COLO829 (cell line): ENCODE data around the gene TMEM151A.

Source experiments
- DNase-seq: peaks from one replicate; pipeline ENCODE4 v3.0.0; 2012; ENCODE audit warnings: low spot score

Gene TMEM151A

DNA sequence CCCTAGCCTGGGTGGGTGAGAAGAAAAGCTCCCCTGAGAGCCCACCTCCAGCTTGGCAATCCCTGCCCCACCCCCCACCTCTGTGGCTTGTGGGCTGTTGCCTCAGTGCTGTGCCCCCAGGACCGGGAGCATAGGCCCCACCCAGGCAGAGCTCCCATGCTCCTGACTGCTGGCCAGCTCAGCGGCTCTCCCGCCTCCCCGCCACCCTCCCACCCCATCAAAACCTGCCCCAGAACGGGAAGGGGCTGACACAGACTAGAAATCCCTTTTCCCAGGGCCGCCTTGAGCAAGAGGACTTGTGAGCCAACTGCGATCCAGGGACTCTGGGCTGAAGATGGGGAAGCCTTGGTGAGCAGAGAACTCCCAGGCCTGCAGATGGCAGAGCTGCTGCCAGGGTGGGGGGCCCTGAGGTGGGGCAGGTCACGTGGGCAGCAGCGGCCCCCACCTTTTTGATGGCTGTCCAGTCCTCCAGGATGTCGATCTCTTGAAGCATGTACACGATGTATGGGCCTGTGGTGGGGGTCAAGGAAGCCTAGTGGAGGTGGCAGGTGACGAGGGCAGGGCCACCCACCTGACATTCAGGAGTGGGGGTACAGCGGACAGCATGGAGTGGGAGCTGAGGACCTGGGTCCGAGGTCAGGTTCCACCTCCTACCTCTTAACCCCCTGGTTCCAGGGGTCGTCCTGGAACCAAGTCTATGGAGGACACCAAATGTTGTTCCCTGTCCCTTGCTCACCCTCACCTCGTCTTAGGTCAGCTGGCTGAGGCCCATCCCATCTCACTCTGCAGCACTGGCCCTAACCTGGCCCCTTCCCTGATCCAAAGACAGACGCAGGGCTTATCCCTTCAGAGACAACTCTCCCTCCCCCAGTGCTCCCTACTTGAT is 46.8 kb downstream of the TMEM151A start:
- no peak for DNase-seq

DNA sequence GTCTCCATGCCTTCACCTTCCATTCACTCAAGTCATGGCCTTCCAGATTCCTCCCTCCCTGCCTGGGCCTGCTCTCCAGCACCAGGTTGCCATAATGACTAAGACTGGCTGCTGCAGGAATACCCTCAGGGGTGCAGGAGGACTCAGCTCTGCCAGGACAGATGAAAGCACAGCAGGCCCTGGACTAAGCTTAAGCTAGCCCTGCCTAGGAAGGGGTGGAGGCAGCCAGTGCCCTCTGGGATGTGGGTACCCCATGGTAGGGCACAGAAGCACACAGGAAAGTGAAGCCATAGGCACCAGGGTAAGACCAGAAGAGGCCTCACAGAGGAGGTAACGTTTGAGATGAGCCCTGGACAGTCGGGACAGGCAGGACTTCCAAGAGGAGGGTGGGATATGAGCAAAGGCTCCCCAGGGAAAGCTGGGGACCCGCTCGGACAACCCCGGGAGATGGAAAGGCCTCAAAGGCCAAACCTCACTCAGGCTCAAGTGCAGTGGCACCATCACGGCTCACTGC is 47.5 kb downstream of the TMEM151A start:
- no peak for DNase-seq

DNA sequence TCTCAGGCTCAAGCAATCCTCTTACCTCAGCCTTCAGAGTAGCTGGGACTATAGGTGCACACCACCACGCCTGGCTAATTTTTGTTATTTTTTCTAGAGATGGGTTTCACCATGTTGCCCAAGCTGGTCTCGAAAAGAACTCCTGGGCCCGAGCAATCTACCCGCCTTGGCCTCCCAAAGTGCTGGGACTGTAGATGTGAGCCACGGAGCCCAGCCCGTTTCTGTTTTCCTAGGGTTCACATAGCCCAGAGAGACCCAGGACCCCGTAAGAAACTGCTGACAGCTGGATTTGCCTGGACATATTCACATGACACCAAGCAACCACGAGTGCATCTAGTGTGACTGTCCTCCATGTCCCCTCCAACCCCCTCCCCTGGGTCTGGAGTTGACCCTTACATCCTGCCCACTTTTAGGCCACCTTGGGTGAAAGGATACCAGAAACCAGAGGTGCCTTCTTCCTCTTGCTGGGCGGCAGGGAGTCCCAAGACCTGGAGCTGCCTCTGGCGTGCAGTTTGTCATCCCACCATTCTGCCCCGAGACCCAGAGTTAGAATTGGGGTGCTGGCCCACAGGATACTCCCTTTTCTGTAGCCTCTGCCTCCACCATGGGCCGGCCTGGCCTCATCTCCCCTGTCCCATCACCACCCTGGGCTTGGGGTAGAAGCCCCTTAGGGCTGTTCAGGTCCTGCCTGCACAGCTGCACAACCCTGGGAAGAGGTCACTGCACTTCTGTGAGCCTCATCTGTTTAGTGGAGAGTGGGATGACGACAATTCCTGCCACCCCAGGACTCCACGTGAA is 48.2 kb downstream of the TMEM151A start:
- DNase-seq = no peak

DNA sequence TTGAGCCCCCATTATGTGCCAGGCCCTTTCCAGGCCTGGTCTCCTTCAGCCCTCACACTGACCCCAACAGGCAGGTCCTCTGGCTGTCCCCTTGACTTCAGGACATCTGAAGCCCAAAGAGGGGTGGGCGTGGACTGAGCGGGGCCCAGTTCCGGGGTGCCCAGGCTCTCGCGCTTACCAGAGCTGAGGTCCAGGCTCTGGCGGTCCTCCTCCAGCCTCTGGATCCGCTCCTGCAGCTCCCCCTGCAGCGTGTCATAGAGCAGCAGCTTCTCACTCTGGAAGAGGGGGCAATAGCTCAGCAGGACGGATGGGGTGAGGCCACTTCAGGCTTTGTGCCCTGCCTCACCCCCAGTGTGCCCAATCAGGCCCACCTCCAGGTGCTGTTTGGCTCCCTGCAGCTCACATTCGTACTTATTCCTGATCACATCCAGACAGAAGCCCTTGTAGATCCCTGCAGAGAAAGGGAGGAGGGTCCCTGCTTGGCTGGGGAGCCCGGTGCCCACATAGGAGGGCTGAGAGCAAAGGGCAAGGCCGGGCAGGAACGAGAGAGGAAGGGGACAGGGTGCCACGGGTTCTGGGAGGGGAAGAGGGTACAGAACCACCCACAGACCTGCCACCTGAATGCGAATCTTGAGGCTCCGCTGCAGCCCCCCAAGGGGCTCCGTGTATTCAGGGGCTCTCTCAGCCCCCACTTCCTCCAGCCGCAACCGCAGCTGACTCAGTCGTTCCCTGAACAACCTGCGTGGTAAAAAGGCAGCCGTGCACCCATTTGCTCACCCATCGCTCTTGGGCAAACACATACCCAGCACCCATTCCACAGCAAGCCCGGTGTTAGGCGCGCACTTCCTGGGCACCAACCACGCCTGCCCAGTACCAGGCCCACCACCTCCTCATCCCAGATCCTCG is 49.2 kb downstream of the TMEM151A start:
- DNase-seq = no peak

DNA sequence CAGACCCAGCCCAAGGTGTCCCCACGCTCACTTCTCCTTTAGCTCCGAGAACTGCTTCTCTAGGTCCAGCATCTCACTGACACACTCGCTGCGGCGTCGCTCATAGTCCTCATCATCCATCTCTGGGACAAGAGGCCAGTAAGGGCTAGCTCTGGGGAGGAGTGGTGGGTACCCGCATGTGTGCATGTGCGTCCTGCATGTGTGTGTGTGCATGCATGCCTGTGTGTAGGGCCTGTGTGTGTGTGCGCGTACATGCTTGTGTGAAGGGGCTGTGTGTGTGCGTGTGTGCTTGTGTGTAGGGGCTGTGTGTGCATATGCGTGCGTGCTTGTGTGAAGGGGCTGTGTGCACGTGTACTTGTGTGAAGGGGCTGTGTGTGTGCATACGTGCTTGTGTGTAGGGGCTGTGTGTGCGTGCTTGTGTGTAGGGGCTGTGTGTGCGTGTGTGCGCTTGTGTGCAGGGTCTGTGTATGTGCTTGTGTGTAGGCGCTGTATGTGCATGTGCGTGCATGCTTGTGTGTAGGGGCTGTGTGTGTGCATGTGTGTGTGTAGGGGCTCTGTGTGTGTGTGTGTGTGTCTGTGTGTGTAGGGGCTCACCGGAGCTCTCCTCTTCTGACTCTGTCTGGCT is 49.9 kb downstream of the TMEM151A start:
- no peak for DNase-seq

DNA sequence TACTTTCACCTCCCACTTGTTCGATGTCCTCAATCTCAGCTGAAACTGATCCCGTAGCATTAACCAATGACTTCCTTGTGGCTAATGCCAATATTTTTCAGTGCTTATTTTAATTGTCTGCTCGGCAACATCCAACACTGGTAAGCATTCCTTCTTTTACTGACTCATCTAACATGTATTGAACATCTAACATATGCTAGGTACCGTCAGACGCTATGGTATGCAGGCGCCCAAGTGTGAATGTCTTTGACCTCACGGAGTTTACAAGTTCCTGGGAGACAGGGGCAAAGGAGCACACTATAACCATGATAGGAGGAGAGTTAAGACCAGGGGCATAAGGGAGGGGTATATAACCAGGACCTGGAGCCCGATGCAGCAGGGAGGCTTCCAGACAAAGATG is 51.5 kb downstream of the TMEM151A start:
- DNase-seq = no peak

DNA sequence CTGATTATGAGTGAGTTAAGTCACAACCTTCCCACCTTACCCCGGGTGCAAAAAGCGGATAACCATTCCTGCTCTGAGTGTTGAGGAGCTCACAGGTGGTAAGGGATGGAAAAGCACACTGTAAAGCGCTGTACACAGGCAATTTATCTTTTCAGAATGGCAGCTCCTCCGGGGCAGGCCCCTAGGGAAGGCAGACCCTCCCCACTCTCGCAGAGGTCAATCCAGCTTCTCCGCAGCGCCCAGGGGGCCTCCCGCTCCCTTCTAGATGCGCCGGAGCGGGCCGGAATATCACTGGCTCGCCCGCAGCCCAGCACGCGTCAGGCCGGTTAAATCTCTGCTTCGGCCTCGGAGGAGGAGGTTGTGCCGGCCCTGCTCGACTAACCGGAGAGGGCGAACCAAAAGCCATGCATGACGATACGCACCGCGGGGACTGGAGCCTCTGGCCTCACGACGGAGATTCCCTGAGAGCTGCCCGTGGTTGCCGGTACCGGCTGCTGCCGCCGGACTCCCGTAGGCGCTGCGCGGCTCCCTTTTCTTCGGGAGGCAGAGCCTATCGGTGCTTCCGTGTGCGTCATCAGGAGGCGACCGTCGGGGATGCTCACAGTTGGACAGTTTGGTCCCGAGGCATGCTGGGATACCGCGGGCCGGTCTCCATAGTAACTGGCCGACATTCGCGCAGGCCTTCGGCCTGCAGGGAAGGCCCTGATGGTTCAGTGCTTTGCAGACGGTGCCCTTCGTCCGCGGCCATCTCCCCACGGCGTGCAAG is 53.0 kb downstream of the TMEM151A start, which contains the start of gene BRMS1:
TSS of gene BRMS1 (minus strand) at position 555 of the 766 bp plus-strand sequence. CDS start 2,870 bp downstream, outside the sequence.
- DNase-seq = peak; percentile 94

DNA sequence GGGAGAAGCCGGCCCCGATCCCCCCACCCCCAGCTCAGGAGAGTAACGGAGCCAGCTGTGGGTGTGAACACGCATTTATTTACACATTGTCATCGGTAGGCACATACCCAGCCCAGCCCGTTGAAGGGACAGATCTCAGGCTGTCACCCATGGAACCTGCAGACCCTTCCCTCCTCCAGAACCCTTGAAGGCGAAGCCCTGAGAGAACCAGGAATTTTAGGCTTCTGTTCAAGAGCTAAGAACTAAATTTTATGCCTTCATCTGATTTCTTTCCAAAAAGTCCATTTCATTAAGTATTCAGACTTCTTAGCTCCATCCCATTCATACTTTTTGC is 53.6 kb downstream of the TMEM151A start:
- no peak for DNase-seq
